SU-DHL-6 (cell line): ENCODE measurements around the gene DST.

Experiments
- CTCF ChIP-seq: fragments of 200-600 bp; sonication (generic); IDR thresholded peaks from one replicate; pipeline ENCODE4 v1.5.1; 2017; ENCODE audit warnings: antibody characterized with exemption, mild to moderate bottlenecking, low read length, moderate library complexity; ENCODE audit not compliant: insufficient read depth, poor library complexity, severe bottlenecking
- EZH2phosphoT487 ChIP-seq: fragments of 200-600 bp; sonication (generic), shearing (Covaris generic); conservative IDR thresholded peaks from 2 replicates; pipeline ENCODE4 v1.6.1; 2018; ENCODE audit warnings: mild to moderate bottlenecking, antibody characterized with exemption, low read length, moderate library complexity, mixed read lengths

GRCh38 chr6:56624046-56624727 lies 18.5 kb downstream of the DST start:
- TF ChIP-seq CTCF (no peak), EZH2phosphoT487 (no peak)
